ENCODE data around the gene DCLK1. TPM values are rescaled to one million over a fixed set of nuclear protein-coding genes. Genes with fewer than 3 reads are reported as not detected.
A peak's percentile ranks its signal among the peaks of the same experiment; 100 is the strongest.
"Not testable (repeated sequence)": the region's sequence is repeated elsewhere in the genome, so short reads cannot be mapped to it uniquely, and the experiment has no call there.

Gene DCLK1
- total RNA-seq, 1 donor from 2014 or later = 1.5 TPM

DNA sequence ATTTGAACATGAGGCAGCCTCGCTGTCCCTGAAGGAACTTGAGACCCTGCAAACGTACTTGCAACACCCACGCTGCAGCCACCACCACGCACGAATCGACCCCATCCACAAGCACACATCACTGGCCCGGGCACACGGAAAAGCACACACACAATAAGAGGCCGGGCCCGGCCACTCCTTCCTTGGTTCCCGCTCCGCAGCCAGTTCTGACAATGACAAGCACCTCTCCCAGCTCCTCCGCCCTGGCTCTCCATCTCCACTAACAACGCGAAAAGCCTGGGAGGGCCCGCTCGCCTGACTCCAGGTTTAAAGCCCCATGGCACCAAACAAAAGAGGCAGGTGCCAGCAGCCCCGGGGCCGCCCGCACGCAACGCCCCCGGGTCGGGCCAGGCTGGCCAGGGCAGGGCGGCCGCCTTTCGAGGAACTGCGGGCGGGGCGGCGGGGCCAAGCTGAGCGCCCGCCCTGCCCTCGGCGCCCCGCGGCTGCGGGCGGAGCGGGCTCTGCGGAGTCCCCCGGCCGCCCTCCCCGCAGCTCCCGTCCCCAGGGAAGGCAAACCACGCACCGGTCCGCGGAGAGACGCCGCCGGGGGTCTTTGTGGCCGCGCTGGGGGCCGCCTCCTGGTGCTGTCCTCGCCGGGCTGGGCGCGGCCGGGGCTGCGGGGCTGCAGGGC lies 495 bp downstream of the DCLK1 start:
- ATAC-seq = peak; percentile 60

DNA sequence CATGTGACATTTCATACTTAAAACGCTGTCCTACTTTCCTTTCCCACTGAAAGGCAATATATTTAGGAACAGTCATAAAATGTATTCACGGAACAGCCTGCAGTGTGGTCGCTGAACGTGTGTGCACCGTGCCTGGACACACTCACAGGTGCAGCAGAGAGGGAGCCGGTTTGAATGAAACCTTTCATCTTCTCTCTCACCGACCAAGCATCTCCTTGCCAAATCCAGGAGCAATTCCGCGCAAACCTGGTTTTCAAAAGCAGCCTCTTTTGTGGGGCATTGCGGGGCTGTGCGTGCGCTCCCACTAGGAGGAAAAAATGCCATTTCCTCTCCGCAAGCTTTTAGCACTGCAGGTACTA lies 1.0 kb downstream of the DCLK1 start:
- ATAC-seq = no peak

DNA sequence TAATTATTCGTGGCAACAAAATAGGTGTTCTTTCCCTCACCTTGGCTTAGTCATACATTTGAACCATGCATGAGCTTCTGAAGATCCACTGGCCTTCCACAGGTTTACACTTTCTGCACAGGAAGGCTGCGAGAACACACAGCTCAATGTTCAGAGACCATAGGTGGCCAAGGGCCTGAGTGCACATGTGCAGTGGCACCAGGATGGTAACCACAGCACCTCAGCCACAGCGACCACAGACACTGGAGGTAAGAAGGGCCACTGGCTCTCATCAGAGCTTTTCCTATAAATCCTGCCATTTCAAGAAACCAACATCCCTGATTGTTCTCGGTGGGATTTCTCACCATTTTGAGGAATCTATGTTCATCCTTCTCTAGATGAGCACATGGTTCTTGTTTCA lies 1.6 kb downstream of the DCLK1 start:
- ATAC-seq = no peak

DNA sequence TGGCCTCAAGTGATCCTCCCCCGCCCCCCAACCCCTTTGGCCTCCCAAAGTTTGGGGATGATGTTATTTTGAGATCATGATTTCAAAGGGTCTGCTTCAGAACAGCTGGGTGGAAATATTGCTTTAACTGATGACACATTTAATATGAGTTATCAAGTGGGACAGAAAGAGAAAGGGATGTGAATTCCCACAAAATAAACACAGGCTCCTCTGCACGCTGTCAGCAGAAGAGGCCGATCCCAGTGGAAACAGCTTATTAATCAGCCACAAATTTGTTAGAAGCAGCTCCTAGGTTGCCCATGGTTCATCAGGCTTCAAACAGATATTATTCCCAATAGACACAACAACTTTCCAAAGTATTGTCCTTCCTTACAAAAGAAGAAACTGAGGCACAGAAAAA lies 4.7 kb downstream of the DCLK1 start:
- ATAC-seq = no peak

DNA sequence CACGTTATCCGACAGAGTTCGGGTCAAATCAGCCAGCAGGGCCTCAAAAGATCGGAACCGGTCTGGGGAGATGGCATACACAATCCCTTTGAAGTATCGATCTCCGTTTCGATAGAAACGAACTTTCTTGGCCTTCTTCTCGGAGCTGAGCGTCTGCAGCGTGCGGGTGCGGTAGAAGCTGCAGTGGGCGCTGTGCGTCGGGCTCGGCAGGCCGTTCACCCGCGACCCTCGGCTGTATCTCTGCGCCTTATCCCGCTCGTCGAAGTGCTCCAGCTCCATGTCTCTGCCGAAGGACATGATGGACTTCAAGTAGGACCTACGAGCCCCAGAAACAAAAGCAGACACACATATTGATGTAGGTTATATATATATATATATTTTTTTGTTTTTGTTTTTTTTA lies 5.3 kb downstream of the DCLK1 start:
- ATAC-seq = no peak

DNA sequence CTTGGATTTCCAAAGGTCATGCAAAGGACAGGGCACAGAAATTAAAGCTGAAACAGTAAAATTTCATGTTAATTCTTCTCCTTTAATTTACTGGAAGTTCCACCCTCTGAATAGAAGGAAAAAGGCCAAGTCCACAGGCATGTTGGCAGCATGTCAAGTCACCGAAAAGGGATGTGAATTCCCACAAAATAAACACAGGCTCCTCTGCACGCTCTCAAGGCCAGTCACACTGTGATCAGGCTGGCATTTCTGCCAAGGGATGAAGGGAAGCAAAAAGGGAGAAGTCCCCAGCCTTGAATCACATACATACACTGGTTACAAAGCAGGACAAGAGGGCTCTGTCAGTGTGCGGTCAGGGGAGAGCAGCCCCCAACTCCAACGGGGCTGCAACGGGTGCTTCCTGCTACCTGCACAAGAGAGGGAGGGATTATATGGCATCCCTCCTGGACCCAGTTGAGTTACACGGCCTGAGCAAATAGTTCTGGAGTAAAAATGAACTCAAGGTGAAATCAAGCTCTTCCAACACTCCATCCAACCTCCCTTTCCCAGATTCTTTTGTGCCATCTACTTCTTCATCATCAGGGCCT lies 6.9 kb downstream of the DCLK1 start:
- ATAC-seq = no peak

DNA sequence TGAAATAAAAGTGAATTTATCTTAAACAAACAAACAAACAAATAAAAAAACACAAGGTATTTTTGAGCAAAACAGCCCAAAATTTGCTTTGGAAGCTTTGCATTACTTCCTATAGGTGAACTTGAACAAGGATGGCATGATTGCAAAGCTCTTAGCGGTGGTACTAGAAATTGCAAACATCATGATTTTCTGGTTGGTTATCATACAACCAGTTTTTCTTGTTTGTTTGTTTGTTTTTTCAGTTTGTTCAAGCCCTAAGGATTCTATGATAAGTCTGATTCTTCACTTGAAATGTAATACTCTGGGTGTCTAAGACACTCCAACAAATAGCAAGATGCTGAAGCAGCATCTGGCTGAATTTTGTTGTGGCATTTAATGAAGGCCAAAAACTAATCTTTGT lies 15.9 kb downstream of the DCLK1 start:
- ATAC-seq = no peak

DNA sequence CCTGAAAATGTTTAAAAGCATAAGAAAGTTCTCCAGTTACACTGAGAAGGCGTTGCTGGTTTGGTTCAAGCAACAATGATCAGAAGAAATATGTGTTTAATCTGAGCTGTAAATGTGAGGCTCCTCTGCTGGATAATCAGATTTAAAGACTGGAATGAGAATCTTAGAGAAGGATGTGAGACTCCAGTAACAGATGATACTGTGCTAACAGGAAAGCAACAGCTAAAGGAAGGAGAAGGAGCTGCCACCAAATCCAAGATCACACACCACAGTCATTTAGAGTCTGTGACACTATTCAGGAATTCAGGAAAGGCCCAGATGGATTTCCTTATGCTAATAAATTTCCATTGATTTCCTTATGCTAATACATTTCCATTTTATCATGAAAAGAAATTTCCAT lies 16.9 kb downstream of the DCLK1 start:
- no peak for ATAC-seq

DNA sequence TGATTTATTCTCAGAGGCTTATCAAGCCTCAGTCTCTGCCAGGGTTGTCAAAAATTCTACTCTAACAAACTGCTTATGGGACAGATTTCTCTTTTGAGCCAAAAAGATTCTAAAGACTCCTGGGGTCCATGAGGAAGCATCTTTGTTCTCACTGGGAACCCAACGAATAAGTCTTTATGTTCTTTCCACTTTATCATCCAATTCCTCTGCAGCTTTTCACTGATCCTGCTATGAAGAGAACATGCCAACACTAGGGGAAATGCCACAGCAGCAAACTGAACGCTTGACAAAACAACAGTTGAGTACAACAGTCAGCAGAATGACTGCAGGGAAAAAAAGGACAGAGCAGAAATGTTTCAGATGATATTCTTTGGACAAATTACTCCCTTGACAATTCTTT lies 22.2 kb downstream of the DCLK1 start:
- ATAC-seq = no peak

DNA sequence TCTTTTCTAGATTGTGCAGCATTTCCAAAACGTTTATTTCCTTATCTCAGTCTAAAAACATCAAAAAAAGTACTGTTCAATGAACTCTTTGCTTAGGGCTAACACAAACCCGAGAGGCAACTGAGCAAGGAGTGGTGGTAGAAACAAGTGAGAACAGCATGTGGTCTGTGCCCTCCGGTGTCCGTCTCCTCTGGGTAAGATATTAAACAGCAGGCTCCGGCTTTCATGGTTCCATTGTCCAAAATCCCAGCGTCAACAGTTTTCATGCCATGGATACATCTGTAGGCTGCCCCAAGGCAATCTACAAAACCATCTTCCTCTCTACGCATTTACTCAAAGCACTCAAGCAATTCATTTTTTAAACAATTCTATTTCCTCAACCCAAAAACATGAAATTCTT lies 22.8 kb downstream of the DCLK1 start:
- no peak for ATAC-seq

DNA sequence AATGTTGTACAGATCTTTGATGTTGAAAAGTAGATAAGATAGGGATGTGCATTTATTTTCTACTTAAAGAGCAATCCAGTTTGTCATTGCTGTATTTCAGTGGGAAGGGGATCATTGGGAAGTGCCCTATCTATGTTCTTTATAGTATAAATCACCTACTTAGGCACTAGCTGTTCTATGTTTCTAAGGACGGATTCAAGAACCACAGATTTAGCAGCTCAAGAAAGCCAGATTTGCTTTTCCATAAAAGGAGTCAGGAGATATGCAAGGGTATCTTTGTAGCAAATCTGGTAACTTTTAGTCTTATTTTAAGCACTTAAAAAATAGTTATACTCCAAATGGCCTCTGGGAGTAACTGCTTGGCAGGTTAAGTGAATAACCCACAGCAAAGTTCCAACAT lies 23.7 kb downstream of the DCLK1 start:
- no peak for ATAC-seq

DNA sequence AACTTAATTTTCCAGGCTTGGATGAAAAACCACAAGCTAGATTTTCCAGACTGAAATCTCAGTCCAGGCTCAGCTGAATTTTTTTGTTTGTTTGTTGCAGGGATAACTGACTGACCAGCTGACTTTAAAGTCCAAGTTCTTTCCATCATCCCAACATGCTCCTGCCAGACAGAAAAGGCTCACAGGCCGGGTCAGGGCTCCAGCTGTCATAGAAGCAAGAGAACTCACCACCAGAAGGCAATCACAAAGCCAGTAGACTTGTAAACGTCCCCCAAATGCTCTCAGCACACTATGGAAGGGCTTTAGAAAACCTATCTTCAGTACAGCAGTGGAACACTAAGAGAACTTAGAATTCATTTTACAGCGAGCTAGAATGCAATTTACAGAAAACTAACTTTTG lies 25.5 kb downstream of the DCLK1 start:
- no peak for ATAC-seq

DNA sequence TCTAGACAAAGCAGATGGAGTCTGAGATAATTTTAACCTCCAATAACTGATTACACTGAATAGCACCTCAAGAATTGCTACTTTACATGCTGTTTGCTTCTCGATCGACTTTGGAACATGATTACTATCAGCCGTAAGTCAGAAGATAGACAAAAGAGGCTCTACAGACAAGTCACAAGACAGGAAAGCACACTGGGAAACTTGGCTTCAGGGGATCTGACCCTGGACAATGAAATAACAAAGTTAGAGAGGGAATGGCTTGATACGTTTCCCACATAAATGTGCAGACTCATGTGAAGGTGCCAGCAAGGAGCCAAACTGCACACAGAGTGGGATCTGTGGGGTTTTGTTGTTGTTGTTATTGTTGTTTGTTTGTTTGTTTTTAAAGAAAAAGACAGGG lies 28.5 kb downstream of the DCLK1 start:
- ATAC-seq = no peak

DNA sequence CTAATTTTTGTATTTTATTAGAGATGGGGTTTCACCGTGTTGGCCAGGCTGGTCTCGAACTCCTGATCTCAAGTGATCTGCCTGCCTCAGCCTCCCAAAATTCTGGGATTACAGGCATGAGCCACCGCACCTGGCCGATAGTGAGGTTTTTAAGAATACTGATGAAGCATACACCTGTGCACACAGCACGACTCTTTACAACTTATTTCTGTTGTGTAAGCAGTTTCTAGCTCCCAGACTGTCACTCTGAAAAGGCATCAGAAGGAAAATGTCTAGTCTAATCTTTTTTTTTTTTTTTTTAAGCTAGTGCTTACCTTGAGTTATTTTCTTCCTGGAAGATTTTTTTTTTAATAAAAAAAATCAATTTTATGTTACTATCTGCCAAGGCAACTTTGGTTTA lies 29.3 kb downstream of the DCLK1 start:
- not testable (repeated sequence) for ATAC-seq

DNA sequence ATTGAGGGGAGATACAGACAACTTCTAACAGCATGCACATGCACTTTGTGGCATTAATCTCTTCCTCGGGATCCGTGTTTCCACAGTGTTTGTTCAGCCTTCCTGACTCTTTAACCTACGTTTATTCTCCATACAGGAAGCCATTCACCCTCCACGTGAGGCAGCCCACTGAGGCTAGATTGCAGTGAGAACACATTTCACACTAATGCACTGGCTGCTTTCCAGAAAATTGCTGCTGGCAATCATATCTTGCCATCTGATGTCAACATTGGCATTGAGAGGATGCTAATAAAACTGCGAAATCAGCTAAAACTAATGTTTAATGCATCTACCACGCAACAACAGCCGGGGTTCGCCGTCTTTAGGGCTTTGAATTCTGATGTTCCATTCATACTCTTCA lies 30.0 kb downstream of the DCLK1 start:
- no peak for ATAC-seq

DNA sequence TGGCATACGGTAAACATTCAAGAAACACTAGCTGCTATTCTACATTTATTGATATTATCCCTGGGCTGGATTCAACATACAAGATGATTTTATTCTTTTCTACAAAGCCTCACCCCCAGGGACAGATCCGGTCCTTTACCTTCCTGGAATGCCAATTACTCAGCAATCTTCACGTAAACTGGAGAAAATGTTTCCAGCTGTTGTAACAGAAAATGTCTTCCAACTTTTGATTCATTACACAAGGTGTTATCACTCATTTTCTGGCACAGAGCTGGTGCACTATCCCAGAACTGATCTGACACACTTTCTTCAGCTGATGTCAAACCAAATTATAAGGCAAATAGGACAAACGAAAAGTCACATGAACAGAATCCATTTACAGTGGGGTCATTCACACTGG lies 33.1 kb downstream of the DCLK1 start:
- ATAC-seq = no peak

DNA sequence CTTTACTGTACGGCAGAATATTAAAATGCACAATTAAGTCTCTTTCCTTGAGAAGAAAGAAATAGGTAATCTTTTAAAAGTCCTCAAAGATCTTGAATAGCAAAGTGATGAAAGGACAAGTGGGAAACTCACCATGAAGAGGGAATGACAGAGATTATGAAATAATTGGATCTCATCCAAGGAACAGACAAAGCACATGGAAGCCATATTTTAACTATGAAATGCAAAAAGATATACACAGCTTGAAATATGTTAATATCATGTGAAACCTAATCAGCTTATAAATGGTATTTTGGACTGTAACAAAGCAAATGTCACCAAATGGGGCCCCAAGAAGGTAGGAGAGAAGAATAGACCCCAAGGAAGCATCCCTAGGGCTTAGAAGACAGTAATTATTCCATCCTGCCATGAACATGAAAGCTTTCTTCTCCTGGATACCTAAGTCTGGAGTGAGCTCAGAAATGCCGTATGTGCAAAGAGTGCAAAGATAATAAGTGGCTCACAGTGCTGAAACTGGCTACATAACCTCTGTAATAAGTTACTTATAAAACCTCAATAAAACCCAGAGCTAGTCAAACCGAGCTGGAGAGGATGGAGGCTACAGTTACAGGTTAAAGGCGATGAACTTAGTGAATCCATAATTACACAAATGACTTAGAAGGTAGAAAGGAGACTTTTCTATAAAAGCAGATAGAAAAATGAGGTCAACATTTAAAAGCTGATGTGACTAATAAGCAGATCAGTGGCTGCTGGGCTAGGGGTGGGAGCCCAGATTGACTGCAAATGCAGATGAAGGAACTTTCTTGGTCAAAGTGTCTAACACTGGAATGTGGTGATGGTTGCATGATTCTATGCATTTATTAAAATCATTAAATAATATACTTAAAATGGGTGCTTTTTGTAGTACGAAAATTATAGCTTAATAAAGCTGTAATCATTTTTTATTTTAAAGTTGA lies 34.4 kb downstream of the DCLK1 start:
- no peak for ATAC-seq

DNA sequence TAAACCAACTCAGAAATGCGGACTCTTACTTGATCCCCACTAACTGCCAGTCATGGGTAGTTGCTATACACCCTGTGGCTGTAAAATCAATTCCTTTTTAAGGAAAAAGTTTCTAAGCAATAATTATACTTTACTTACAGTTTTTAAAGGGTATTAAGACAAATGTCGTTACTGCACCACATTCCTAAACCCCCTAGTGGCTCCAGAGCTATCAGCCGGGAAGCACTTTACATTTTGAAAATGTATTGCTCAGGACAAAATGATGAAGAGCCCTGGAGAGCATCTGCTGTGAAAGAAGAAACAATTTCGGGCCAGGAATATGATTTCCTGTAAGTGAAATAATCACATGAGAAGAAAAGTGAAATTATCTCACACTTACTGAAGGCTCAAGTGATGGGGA lies 36.7 kb downstream of the DCLK1 start:
- ATAC-seq = no peak

DNA sequence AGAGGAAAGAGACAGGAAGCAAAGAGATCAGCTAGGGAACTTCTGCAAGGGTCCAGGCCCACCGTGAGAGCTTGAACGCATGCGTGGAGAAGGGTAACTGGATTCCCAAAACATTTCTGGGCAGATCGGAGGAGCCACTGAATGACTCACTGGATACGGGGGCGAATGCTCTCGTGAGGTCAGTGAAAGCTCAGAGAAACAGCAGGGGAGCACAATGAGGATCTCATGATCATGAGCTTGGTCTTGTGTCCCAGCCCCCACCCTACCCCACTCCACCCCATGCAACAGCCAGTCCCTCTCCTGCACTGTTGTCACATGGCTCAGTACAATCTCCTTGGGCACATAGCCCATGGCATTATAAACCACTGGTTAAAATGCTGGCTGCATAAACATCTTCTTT lies 40.6 kb downstream of the DCLK1 start:
- ATAC-seq = no peak

DNA sequence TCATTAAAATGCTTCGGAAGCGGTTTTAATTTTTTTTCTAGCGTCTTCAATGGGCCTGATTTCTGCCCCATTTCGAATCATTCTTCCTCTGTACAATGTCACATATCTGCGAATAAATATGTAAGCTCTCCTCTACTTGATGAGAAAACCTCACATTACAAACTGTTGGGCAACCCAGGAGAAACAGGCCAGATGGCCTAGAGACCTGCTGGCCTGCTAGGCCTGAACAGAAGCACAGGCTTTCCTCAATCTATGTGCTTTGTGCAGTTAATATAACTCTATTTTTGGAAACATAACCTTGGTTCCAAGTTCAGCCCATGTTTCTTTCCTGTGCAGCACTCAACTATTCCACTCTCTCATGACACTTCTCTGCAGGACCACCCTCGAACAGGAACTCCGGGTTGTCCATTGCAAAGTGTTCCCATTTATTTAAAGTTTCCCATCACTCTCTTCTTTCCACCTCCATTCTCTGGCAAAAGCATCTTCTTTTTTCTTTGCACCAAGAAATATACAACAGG lies 42.0 kb downstream of the DCLK1 start:
- no peak for ATAC-seq

DNA sequence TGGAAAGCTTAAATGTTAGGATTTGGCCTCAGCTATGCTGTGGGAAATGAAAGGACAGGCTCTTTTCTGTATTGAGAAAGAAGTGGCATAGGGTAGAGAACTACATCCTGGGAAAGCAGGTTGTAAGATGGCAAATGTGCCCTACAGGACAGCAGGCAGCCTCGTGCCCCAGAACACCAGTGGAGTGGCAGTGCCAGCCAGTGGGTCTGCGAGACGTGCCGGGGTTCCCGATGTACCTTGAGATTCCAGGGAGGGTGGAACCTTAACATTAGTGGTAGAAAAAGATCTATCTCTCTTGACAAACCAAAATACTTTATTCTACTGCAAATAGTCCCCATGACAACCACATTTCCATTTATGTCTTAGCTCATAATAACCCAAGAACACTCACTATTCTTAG lies 42.7 kb downstream of the DCLK1 start:
- ATAC-seq = no peak

DNA sequence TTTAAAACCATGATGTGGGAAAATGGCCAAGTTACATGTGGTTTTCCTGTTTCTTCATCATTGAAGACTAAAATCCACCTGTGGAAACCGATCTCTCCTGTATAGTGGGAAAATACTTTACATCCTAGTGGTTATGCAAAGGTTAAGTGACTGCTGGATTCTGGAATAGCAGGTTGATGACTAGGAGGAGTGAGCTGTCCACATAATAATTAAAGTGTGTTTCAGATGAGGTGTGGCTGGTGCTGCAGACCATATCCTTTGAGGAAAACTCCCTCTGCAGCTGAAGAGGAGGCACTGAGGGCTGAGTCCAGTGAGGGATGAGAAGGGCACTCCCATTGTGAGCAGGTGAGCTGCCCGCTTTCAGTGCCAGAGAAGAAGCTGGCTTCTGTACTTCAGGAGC lies 43.2 kb downstream of the DCLK1 start:
- peak; percentile 80 for ATAC-seq

DNA sequence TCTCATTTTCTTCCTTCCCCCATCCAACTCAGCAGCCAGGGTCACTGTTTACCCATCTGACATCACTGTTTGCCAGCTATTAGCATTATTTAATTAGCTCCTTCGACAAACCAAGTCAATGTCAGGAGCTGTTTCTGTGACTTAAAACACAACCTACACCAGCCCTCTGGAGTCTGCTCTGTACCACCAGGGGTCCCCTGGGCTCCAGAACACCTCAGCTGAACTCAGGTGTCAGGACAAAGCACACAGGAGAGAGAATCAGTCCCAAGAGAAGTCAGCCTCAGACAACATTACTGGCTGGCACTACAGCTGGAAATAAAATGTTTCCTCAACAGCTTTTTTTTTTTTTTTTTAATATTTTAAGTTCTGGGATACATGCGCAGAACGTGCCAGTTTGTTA lies 45.1 kb downstream of the DCLK1 start:
- ATAC-seq = no peak

DNA sequence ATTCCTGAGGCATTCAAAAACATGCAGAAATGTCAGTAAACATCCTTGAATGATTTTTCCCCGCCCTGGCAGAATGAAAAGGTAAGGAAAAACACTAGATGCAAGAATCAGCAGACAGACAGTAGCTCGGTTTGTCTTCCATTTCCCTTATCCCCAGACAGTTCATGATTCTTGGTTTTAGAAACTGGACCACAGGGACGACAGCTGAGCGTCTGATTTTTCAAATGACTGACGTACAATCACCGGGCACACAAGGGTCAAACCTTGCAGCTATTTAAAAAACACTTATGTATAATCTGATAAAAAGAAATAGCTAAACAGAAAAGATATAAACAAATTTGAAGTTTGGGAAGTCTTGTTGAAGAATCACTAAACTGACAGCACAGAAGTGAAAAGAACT lies 47.1 kb downstream of the DCLK1 start:
- no peak for ATAC-seq

Data from esophagus mucosa (tissue), 1 donor.